ENCODE results near the gene KCNQ1.

DNA sequence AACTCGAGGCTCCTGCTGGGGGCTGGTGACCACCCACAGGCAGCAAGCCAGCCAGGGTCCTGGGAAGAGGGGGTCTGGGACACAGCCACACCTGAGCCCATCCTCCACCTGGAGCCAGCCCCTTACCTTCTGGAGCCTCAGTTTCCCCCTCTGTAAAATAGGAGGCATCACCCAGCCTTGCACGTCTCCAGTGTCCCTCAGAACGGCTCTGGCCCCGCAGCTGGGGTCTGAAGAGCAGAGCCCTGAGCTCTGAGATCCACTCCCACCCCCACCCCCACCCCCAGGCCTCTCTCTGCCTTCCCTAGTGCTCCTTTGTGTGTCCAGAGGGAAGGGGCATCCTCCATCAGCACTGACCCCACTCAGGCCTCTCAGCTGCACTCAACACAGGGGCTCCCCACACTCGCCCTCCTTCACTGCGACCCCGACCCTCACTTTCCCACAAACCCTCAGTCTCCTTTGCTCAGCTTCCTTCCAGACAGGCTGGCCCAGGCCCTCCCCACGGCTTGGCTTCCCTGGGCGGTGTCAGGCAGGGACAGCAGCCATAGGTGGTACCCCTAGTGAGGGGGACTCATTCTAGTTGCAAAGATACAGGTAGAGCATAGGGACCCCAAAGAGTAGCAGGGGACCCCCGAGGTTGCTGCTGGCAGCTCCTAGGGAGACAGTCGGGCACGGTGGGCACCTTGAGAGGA lies 288.3 kb downstream of the KCNQ1 start:
- no peak for TF ChIP-seq CTCF (IDR thresholded peaks at IDR 0.05; ENCODE audit: insufficient read depth, low read length, poor library complexity, severe bottlenecking)
- TF ChIP-seq EZH2phosphoT487 (conservative IDR thresholded peaks at IDR 0.05; ENCODE audit: low read length), result no peak
